ENCODE measurements around the gene SDF2.
"Not testable (repeated sequence)": the region's sequence is repeated elsewhere in the genome, so short reads cannot be mapped to it uniquely, and the experiment has no call there.

Gene SDF2

GRCh38 chr17:28624148-28624547, 37.6 kb downstream of the SDF2 start:
- no peak for DNase-seq

DNA sequence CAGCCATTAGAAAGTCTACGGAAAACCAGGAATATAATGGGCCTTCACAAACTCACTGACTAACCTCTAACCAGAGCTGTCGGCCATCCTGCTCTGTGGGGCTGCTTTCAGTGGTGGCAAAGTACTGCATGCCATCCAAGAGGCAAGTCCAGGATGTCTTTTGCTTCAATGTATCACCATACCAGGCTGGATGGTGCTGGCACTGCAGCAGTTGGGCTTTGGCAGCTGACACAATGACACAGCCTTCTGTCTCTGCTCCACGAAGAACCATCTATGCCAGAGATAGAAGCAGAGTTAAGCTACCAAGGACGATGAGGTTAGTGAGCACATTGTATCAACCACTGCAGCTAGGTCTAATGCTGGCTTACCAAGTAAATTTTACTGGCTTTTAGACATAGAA, 38.0 kb downstream of the SDF2 start:
- DNase-seq: no peak

- no peak for DNase-seq
These were observed 39.5 kb downstream of the SDF2 start for GRCh38 chr17:28622186-28622585.

- DNase-seq: no peak
These were observed 41.7 kb downstream of the SDF2 start for GRCh38 chr17:28620010-28620409.

GRCh38 chr17:28618464-28618863, 43.2 kb downstream of the SDF2 start:
- no peak for DNase-seq

- no peak for DNase-seq
These were observed 45.4 kb downstream of the SDF2 start for GRCh38 chr17:28616281-28616680.

GRCh38 chr17:28615260-28615940, 46.3 kb downstream of the SDF2 start:
- DNase-seq: no peak

GRCh38 chr17:28613931-28614381, 47.8 kb downstream of the SDF2 start, which contains the start of gene RSKR:
RSKR (minus strand) TSS chr17:28614185; CDS start chr17:28614161, 24 bp downstream.
- no peak for DNase-seq

GRCh38 chr17:28612936-28613872, 48.5 kb downstream of the SDF2 start:
- no peak for DNase-seq

DNA sequence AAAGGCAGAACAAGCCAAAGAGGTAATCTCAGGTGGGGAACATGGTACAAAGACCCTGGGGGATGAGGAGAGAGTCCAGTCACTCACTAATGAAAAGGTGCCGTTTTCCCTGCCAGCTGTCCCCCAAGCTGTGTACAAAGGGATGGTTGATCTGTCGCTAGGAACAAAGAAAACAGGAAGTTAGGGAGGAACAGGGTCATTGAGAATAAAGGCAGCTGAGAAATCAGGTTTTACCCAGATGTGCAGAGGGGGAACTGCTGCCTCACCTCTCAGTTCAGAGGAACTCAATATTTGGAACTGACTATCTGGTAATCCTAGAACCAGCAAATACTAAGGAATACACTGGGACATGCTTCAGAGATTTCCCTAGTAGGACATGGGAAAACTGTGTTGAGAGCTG, 49.2 kb downstream of the SDF2 start:
- no peak for DNase-seq

- no peak for DNase-seq
These were observed 51.3 kb downstream of the SDF2 start for GRCh38 chr17:28610376-28610775.

GRCh38 chr17:28604031-28604430, 57.7 kb downstream of the SDF2 start:
- not testable (repeated sequence) for DNase-seq

DNA sequence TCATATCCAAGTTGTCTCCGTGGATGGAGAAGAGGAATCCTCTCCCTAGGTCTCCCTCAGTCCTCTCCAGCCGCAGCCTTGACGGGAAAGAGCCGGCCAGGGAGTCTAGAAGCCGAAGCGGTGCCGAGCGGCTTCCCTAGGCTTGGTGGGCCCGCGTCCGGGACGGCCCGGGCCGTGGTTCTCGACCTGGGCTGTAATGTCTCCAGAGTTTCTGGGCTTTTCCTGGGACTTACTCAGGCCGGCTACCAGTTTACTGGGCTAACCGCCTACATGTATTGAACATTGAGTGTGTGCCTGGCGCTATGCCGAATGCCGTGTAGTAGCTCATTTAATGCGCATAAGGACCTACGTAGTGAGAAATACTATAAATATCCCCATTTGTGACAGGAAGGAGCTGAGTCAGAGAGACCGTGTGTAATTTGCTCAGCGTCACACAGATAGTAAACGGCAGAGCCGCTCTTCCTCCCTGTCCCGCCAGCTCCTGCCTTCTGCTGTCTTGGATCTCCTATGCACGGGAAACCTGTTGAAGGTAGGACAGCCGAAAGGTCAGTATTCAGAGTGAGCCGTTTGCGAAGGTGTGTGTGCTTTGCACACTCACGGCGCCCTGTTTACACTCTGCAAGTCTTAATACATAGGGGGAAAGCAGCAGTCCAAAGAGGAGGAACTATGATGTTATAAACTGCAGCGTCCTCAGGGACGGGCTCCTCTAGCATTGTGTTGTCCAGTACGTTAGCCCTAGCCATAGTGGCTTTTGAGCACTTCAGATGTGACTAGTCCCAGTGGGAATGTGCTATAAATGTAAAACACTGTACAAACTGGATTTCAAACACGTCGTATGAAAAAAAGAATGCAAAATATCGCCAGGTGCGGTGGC, 62.2 kb downstream of the SDF2 start:
- peak; percentile 22 for DNase-seq

GRCh38 chr17:28598799-28599310, 62.9 kb downstream of the SDF2 start, which contains the start of gene SPAG5:
SPAG5 (minus strand) TSS chr17:28599025; CDS start chr17:28598946, 79 bp downstream.
- peak; percentile 95 for DNase-seq

GRCh38 chr17:28598389-28598788, 63.3 kb downstream of the SDF2 start:
- no peak for DNase-seq
